ENCODE data around the gene SIAE. TPM values are rescaled to one million over a fixed set of nuclear protein-coding genes. Genes with fewer than 3 reads are reported as not detected.

The SIAE gene
- total and polyA plus RNA-seq, 9 donors = 2.3 to 18.8 (median 8.1) TPM

DNA sequence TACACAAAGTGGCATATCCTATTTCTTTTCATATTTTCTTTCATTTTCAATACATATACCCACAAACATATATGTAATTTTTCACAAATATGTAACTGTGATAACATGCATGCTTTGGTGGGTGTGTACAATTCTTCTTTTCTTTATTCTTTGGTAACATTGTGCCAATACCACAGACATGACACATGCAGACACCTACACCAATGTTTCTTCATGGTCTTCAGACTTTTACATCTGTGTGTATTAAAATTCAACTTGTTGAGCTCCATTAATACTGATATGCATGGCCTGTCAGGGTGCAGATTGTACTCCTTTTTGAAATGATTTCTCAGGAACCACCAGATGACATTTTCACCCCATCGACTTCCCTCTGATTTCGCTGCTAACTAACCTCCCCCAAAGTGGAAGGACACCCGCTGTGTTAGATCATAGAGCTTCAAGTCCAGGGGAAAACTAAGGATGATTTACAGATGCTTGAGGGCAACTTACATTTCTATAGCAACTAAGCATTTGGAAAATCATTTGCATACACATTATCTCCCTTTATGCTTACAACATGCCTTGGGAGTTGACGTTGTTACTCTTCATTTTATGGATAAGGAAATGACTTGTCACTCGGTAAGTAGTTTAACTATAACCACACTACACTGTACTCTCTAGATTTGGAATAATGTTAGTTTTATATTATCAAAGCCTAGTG lies 72.8 kb downstream of the SIAE start:
- intact Hi-C loops (cut with DNase I) = no loop called here
- H3K27ac ChIP-seq = no peak overlapping the region
- H3K27me3 ChIP-seq = no peaks in the 10 kb centered on the region
- WGBS, 3 donors = 36 to 50% (median 39%) methylated on average over 5 of the region's 5 CpGs
- TF ChIP-seq, protein P1, sequence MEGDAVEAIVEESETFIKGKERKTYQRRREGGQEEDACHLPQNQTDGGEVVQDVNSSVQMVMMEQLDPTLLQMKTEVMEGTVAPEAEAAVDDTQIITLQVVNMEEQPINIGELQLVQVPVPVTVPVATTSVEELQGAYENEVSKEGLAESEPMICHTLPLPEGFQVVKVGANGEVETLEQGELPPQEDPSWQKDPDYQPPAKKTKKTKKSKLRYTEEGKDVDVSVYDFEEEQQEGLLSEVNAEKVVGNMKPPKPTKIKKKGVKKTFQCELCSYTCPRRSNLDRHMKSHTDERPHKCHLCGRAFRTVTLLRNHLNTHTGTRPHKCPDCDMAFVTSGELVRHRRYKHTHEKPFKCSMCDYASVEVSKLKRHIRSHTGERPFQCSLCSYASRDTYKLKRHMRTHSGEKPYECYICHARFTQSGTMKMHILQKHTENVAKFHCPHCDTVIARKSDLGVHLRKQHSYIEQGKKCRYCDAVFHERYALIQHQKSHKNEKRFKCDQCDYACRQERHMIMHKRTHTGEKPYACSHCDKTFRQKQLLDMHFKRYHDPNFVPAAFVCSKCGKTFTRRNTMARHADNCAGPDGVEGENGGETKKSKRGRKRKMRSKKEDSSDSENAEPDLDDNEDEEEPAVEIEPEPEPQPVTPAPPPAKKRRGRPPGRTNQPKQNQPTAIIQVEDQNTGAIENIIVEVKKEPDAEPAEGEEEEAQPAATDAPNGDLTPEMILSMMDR (IDR thresholded peaks at IDR 0.05) = no peak
- no peak for TF ChIP-seq EP300 (IDR thresholded peaks at IDR 0.05)
- TF ChIP-seq POLR2A (IDR thresholded peaks at IDR 0.05) = no peak
- H3K4me1 ChIP-seq (ENCODE audit: insufficient read depth) = no peaks in the 10 kb centered on the region
- H3K9me3 ChIP-seq = no peaks in the 10 kb centered on the region
- H3K4me3 ChIP-seq = no peak overlapping the region
- DNase-seq = no peak
- no peaks in the 10 kb centered on the region for H3K36me3 ChIP-seq

DNA sequence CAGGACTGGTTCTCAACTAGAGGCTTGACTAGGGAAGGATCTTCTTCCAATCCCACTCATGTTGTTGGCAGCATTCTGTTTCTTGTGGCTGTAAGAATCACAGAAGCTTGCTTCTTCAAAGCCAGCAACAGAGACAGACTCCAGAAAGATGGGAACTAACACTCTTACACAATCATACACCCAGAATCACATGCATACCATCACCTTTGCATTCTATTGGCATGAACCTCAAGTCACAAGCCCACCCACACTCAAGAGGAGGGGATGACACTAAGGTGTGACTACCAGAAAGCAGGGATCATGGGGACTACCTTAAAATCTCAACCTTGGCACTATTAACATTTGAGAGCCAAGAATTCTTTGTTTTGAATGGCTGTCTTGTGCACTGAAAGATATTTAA lies 75.9 kb downstream of the SIAE start:
- H3K4me3 ChIP-seq = no peak overlapping the region
- H3K27ac ChIP-seq = no peak overlapping the region
- no peaks in the 10 kb centered on the region for H3K9me3 ChIP-seq
- H3K27me3 ChIP-seq = no peaks in the 10 kb centered on the region
- no peak for DNase-seq
- H3K36me3 ChIP-seq = no peaks in the 10 kb centered on the region
- TF ChIP-seq POLR2A (IDR thresholded peaks at IDR 0.05) (no peak), EP300 (IDR thresholded peaks at IDR 0.05) (no peak)
- TF ChIP-seq, protein P1 (IDR thresholded peaks at IDR 0.05) = no peak
- H3K4me1 ChIP-seq (ENCODE audit: insufficient read depth) = no peaks in the 10 kb centered on the region
- intact Hi-C loops (cut with DNase I) = no loop called here

DNA sequence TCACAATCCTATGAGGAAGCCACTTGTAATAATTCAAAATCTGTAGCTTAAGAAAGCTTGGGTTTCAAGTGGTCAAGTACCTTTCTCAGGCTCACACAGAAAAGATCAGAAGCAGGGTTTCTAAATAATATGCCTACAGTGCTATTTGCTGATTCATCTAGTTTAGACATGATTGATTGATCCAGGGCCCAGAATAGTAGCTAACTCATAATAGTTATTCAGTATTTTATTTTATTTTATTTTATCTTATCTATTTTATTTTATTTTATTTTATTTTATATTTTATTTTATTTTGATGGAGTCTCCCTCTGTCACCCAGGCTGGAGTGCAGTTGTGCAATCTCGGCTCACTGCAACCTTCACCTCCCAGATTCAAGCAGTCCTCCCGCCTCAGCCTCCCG lies 78.2 kb downstream of the SIAE start:
- 79 to 92% (median 82%) methylated on average over 3 of the region's 3 CpGs for WGBS, 3 donors
- no peak overlapping the region for H3K27ac ChIP-seq
- intact Hi-C loops (cut with DNase I) = no loop called here
- no peaks in the 10 kb centered on the region for H3K4me1 ChIP-seq (ENCODE audit: insufficient read depth)
- no peaks in the 10 kb centered on the region for H3K36me3 ChIP-seq
- DNase-seq = no peak
- H3K27me3 ChIP-seq = no peaks in the 10 kb centered on the region
- TF ChIP-seq, protein P1 (IDR thresholded peaks at IDR 0.05) = no peak
- TF ChIP-seq POLR2A (IDR thresholded peaks at IDR 0.05) = no peak
- TF ChIP-seq EP300 (IDR thresholded peaks at IDR 0.05) = no peak
- H3K9me3 ChIP-seq = no peaks in the 10 kb centered on the region
- H3K4me3 ChIP-seq = no peak overlapping the region

DNA sequence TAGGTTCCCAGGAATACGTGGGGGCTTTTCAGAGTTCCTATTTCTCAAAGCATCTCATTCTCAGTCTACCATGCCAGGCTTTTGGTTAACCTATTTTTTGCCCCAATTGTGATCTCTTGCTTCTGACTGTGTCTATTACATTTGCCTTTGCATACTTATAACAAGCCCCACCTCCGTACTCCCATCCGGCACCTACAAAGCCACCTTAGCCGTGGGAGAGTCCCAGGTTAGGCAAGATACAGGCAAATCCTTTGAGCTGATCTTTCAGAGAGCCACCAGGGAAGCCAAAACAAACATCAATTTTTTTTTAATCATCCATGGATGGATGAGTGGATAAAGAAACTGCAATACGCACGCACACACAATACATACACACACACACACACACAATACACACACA lies 80.9 kb downstream of the SIAE start:
- no peaks in the 10 kb centered on the region for H3K27me3 ChIP-seq
- WGBS, 3 donors = 75 to 83% (median 80%) methylated on average over 6 of the region's 6 CpGs
- H3K4me1 ChIP-seq (ENCODE audit: insufficient read depth) = no peaks in the 10 kb centered on the region
- H3K27ac ChIP-seq = no peak overlapping the region
- no peak for DNase-seq
- H3K4me3 ChIP-seq = no peak overlapping the region
- TF ChIP-seq, protein P1 (IDR thresholded peaks at IDR 0.05) = no peak
- H3K9me3 ChIP-seq = no peaks in the 10 kb centered on the region
- intact Hi-C loops (cut with DNase I) = no loop called here
- no peaks in the 10 kb centered on the region for H3K36me3 ChIP-seq
